ENCODE data around the gene HEATR5A. TPM values are rescaled to one million over a fixed set of nuclear protein-coding genes. Genes with fewer than 3 reads are reported as not detected.
"Not testable (repeated sequence)": the region's sequence is repeated elsewhere in the genome, so short reads cannot be mapped to it uniquely, and the experiment has no call there.

Gene HEATR5A
- total RNA-seq, 6 experiments from 2014 or later, result 59.7 to 83.3 (median 66.4) TPM

DNA sequence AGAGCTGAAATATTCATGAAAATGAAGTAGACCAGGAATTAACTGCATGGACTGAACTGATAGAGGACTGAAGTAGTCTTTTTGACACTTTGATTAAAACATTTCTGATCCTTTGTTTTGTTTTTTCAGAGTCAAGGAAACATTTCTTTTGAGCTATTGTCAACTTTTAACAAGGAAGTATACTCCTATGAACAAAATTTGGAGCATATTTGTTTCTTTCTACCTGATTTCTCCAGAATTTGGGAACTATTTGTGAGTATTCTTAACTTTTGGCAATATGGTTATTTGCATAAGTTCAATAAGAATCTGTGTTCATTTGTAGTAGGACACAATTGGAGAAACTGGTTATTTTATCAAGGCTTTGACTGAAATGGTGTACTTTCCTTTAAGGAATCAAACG lies 141.5 kb downstream of the HEATR5A start:
- TF ChIP-seq, protein P1, sequence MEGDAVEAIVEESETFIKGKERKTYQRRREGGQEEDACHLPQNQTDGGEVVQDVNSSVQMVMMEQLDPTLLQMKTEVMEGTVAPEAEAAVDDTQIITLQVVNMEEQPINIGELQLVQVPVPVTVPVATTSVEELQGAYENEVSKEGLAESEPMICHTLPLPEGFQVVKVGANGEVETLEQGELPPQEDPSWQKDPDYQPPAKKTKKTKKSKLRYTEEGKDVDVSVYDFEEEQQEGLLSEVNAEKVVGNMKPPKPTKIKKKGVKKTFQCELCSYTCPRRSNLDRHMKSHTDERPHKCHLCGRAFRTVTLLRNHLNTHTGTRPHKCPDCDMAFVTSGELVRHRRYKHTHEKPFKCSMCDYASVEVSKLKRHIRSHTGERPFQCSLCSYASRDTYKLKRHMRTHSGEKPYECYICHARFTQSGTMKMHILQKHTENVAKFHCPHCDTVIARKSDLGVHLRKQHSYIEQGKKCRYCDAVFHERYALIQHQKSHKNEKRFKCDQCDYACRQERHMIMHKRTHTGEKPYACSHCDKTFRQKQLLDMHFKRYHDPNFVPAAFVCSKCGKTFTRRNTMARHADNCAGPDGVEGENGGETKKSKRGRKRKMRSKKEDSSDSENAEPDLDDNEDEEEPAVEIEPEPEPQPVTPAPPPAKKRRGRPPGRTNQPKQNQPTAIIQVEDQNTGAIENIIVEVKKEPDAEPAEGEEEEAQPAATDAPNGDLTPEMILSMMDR (IDR thresholded peaks at IDR 0.05), result no peak
- H3K27me3 Mint-ChIP-seq (ENCODE audit: insufficient read depth), result no peaks in the 10 kb centered on the region
- no peak overlapping the region for H3K4me3 Mint-ChIP-seq
- H3K9me3 Mint-ChIP-seq, result peaks cover 26% of the 10 kb centered on the region
- DNase-seq, result no peak
- peaks cover 14% of the 10 kb centered on the region for H3K4me1 Mint-ChIP-seq (ENCODE audit: low read depth)
- peaks cover 4% of the 10 kb centered on the region for H3K36me3 Mint-ChIP-seq (ENCODE audit: low read depth)
- no peak overlapping the region for H3K27ac Mint-ChIP-seq

- H3K4me3 Mint-ChIP-seq, result no peak overlapping the region
Observed at GRCh38 chr14:31277085-31277484, 143.3 kb downstream of the HEATR5A start.

GRCh38 chr14:31276417-31276816 lies 143.9 kb downstream of the HEATR5A start:
- Mint-ChIP-seq H3K4me1 (ENCODE audit: low read depth) (peaks cover 16% of the 10 kb centered on the region), H3K9me3 (peaks cover 26% of the 10 kb centered on the region)
- not testable (repeated sequence) for H3K36me3 Mint-ChIP-seq (ENCODE audit: low read depth); H3K27me3 Mint-ChIP-seq (ENCODE audit: insufficient read depth); H3K4me3 Mint-ChIP-seq; H3K27ac Mint-ChIP-seq; DNase-seq

More at GRCh38 chr14:31277085-31277484, 143.3 kb downstream of the HEATR5A start:
- Mint-ChIP-seq H3K9me3 (peaks cover 26% of the 10 kb centered on the region), H3K4me1 (ENCODE audit: low read depth) (peaks cover 16% of the 10 kb centered on the region), H3K36me3 (ENCODE audit: low read depth) (peaks cover 4% of the 10 kb centered on the region), H3K27ac (no peak overlapping the region), H3K27me3 (ENCODE audit: insufficient read depth) (no peaks in the 10 kb centered on the region)
- TF ChIP-seq, protein P1 (IDR thresholded peaks at IDR 0.05), result no peak
- no peak for DNase-seq

DNA sequence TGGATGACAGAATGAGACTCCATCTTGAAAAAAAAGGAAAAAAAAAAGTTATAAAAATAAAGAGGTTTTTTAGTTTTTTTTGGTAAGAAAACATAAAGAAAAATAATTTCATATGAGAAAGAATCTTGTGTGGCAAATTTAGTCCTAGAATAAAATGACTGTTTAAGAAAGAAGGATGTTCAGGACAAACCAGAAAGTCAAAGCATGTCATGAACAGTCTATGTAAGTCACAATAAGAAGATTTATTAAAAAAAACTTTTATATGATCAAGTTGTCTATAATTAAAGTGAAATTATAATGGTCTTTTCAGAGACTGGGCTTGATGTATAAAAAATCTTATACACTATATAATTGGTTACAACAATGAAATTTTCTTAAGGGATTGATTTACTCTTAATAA lies 144.6 kb downstream of the HEATR5A start:
- H3K9me3 Mint-ChIP-seq, result peaks cover 26% of the 10 kb centered on the region
- H3K27me3 Mint-ChIP-seq (ENCODE audit: insufficient read depth), result no peaks in the 10 kb centered on the region
- H3K27ac Mint-ChIP-seq, result no peak overlapping the region
- peaks cover 4% of the 10 kb centered on the region for H3K36me3 Mint-ChIP-seq (ENCODE audit: low read depth)
- no peak for DNase-seq
- no peak overlapping the region for H3K4me3 Mint-ChIP-seq
- H3K4me1 Mint-ChIP-seq (ENCODE audit: low read depth), result peaks cover 16% of the 10 kb centered on the region
- TF ChIP-seq, protein P1 (IDR thresholded peaks at IDR 0.05), result no peak

- TF ChIP-seq, protein P1 (IDR thresholded peaks at IDR 0.05), result no peak
- Mint-ChIP-seq H3K9me3 (peaks cover 22% of the 10 kb centered on the region), H3K27me3 (ENCODE audit: insufficient read depth) (peaks cover 3% of the 10 kb centered on the region; the same call in 1 of the 2 replicates), H3K4me3 (no peak overlapping the region), H3K36me3 (ENCODE audit: low read depth) (no peaks in the 10 kb centered on the region; the same call in 1 of the 2 replicates), H3K27ac (no peak overlapping the region), H3K4me1 (ENCODE audit: low read depth) (peaks cover 47% of the 10 kb centered on the region)
- no peak for DNase-seq
Observed at GRCh38 chr14:31271648-31272047, 148.7 kb downstream of the HEATR5A start.

DNA sequence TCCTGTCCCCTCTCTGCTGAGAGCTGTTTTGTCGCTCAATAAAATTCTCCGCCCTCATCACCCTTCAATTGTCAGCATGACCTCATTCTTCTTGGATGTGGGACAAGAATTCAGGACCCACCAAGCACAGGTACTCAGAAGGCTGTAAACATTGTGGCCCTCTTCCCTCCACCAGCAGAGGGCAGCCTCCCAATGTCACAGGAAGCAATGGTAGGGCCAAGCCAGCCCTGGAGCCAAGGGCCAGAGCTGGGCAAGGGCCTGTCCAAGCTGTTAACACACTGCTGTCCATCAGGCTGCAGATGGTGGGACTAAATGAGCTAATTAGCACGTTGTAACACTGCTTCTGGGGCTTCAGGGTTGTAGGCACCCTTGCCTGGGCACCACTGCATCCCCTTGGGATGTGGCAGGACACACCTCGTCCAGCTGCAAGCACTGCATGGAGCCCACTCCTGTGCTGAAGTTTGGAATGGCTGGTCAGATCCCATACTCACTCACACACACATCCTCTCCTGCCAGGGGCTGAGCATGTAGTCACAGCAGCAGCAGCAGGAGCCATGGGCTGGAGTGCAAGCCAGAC lies 150.1 kb downstream of the HEATR5A start:
- no peak for DNase-seq
- TF ChIP-seq, protein P1 (IDR thresholded peaks at IDR 0.05), result peak; percentile 71
- peaks cover 8% of the 10 kb centered on the region; the same call in 1 of the 2 replicates for H3K9me3 Mint-ChIP-seq
- peaks cover 3% of the 10 kb centered on the region; the same call in 1 of the 2 replicates for H3K27me3 Mint-ChIP-seq (ENCODE audit: insufficient read depth)
- H3K4me1 Mint-ChIP-seq (ENCODE audit: low read depth), result peaks cover 61% of the 10 kb centered on the region
- H3K27ac Mint-ChIP-seq, result peak overlapping the region; percentile 74
- no peaks in the 10 kb centered on the region for H3K36me3 Mint-ChIP-seq (ENCODE audit: low read depth)
- no peak overlapping the region for H3K4me3 Mint-ChIP-seq
